ENCODE results near the gene FRAS1. TPM values are rescaled to one million over a fixed set of nuclear protein-coding genes. Genes with fewer than 3 reads are reported as not detected.

The FRAS1 gene
- total RNA-seq, 2 donors from 2014 or later: 0.17 TPM; not detected in 1

GRCh38 chr4:78362310-78362709 is 305.2 kb downstream of the FRAS1 start:
- DNase-seq (ENCODE audit: low spot score) (no peak), ATAC-seq (no peak)
- H3K4me3 Mint-ChIP-seq: no peak overlapping the region
- no peaks in the 10 kb centered on the region for H3K9me3 Mint-ChIP-seq
- no peaks in the 10 kb centered on the region for H3K4me1 Mint-ChIP-seq (ENCODE audit: low read depth in 2 of 2)
- peaks cover 14 to 20% of the 10 kb centered on the region in 2 donors for H3K27me3 Mint-ChIP-seq
- H3K27ac Mint-ChIP-seq: no peak overlapping the region
- H3K36me3 Mint-ChIP-seq: no peaks in the 10 kb centered on the region

- H3K9me3 Mint-ChIP-seq: no peaks in the 10 kb centered on the region
- H3K36me3 Mint-ChIP-seq: no peaks in the 10 kb centered on the region
- no peak overlapping the region for H3K4me3 Mint-ChIP-seq
- peaks cover 13 to 19% of the 10 kb centered on the region in 2 donors for H3K27me3 Mint-ChIP-seq
- H3K4me1 Mint-ChIP-seq (ENCODE audit: low read depth in 2 of 2): no peaks in the 10 kb centered on the region
- DNase-seq (ENCODE audit: low spot score) (no peak), ATAC-seq (no peak)
- no peak overlapping the region for H3K27ac Mint-ChIP-seq
Measured at GRCh38 chr4:78363031-78363570, 306.0 kb downstream of the FRAS1 start.

- no peaks in the 10 kb centered on the region for H3K9me3 Mint-ChIP-seq
Measured at GRCh38 chr4:78369679-78370078, 312.6 kb downstream of the FRAS1 start.

GRCh38 chr4:78370631-78371372 is 313.7 kb downstream of the FRAS1 start:
- Mint-ChIP-seq H3K9me3 (no peaks in the 10 kb centered on the region), H3K4me3 (no peak overlapping the region), H3K36me3 (no peaks in the 10 kb centered on the region), H3K27me3 (peaks cover 6 to 13% of the 10 kb centered on the region in 2 donors), H3K4me1 (ENCODE audit: low read depth in 2 of 2) (no peaks in the 10 kb centered on the region), H3K27ac (no peak overlapping the region)
- ATAC-seq (no peak), DNase-seq (ENCODE audit: low spot score) (no peak)

More at GRCh38 chr4:78369679-78370078, 312.6 kb downstream of the FRAS1 start:
- Mint-ChIP-seq H3K4me1 (ENCODE audit: low read depth in 2 of 2) (no peaks in the 10 kb centered on the region), H3K4me3 (no peak overlapping the region), H3K27me3 (peaks cover 6 to 8% of the 10 kb centered on the region in 2 donors), H3K27ac (no peak overlapping the region), H3K36me3 (no peaks in the 10 kb centered on the region)
- no peak for DNase-seq (ENCODE audit: low spot score)
- no peak for ATAC-seq

GRCh38 chr4:78372355-78372988 is 315.3 kb downstream of the FRAS1 start:
- no peaks in the 10 kb centered on the region for H3K4me1 Mint-ChIP-seq (ENCODE audit: low read depth in 2 of 2)
- no peak overlapping the region for H3K27ac Mint-ChIP-seq
- H3K9me3 Mint-ChIP-seq: no peaks in the 10 kb centered on the region
- H3K27me3 Mint-ChIP-seq: peaks cover 6 to 13% of the 10 kb centered on the region in 2 donors
- DNase-seq (ENCODE audit: low spot score) (no peak), ATAC-seq (no peak)
- H3K4me3 Mint-ChIP-seq: no peak overlapping the region
- no peaks in the 10 kb centered on the region for H3K36me3 Mint-ChIP-seq

- no peak for ATAC-seq
- Mint-ChIP-seq H3K27me3 (peaks cover 0 to 5% of the 10 kb centered on the region in 2 donors), H3K4me3 (no peak overlapping the region), H3K36me3 (no peaks in the 10 kb centered on the region), H3K9me3 (no peaks in the 10 kb centered on the region), H3K4me1 (ENCODE audit: low read depth in 2 of 2) (no peaks in the 10 kb centered on the region), H3K27ac (no peak overlapping the region)
- no peak for DNase-seq (ENCODE audit: low spot score)
Measured at GRCh38 chr4:78377555-78377954, 320.4 kb downstream of the FRAS1 start.

- no peak for ATAC-seq
- H3K9me3 Mint-ChIP-seq: no peaks in the 10 kb centered on the region
- no peak overlapping the region for H3K27ac Mint-ChIP-seq
- H3K36me3 Mint-ChIP-seq: no peaks in the 10 kb centered on the region
- no peaks in the 10 kb centered on the region for H3K4me1 Mint-ChIP-seq (ENCODE audit: low read depth in 2 of 2)
- H3K4me3 Mint-ChIP-seq: no peak overlapping the region
- peaks cover 0 to 5% of the 10 kb centered on the region in 2 donors for H3K27me3 Mint-ChIP-seq
- no peak for DNase-seq (ENCODE audit: low spot score)
Measured at GRCh38 chr4:78379040-78379439, 321.9 kb downstream of the FRAS1 start.

- H3K4me3 Mint-ChIP-seq: no peak overlapping the region
- H3K36me3 Mint-ChIP-seq: no peaks in the 10 kb centered on the region
- no peak for DNase-seq (ENCODE audit: low spot score)
- no peak for ATAC-seq
- H3K4me1 Mint-ChIP-seq (ENCODE audit: low read depth in 2 of 2): no peaks in the 10 kb centered on the region
- peaks cover 0 to 5% of the 10 kb centered on the region in 2 donors for H3K27me3 Mint-ChIP-seq
- H3K9me3 Mint-ChIP-seq: no peaks in the 10 kb centered on the region
- no peak overlapping the region for H3K27ac Mint-ChIP-seq
Measured at GRCh38 chr4:78379991-78380729, 323.0 kb downstream of the FRAS1 start.

- H3K27me3 Mint-ChIP-seq: no peaks in the 10 kb centered on the region
- no peak overlapping the region for H3K27ac Mint-ChIP-seq
- no peak overlapping the region for H3K4me3 Mint-ChIP-seq
- ATAC-seq (no peak), DNase-seq (ENCODE audit: low spot score) (no peak)
- peaks cover 6% of the 10 kb centered on the region for H3K9me3 Mint-ChIP-seq
- no peaks in the 10 kb centered on the region for H3K36me3 Mint-ChIP-seq
- H3K4me1 Mint-ChIP-seq (ENCODE audit: low read depth in 2 of 2): peaks cover 0 to 6% of the 10 kb centered on the region in 2 donors
Measured at GRCh38 chr4:78386679-78387078, 329.6 kb downstream of the FRAS1 start.

- no peak for ATAC-seq
- Mint-ChIP-seq H3K4me3 (no peak overlapping the region), H3K27ac (no peak overlapping the region), H3K9me3 (peaks cover 7% of the 10 kb centered on the region), H3K27me3 (peaks cover 7 to 27% of the 10 kb centered on the region in 2 donors), H3K36me3 (peaks cover 12% of the 10 kb centered on the region), H3K4me1 (ENCODE audit: low read depth in 2 of 2) (no peaks in the 10 kb centered on the region)
- no peak for DNase-seq (ENCODE audit: low spot score)
Measured at GRCh38 chr4:78395642-78396041, 338.5 kb downstream of the FRAS1 start.

GRCh38 chr4:78396613-78397291 is 339.6 kb downstream of the FRAS1 start:
- Mint-ChIP-seq H3K27ac (no peak overlapping the region), H3K4me1 (ENCODE audit: low read depth in 2 of 2) (no peaks in the 10 kb centered on the region), H3K4me3 (no peak overlapping the region), H3K36me3 (peaks cover 12% of the 10 kb centered on the region), H3K27me3 (peaks cover 7 to 27% of the 10 kb centered on the region in 2 donors), H3K9me3 (peaks cover 7% of the 10 kb centered on the region)
- no peak for DNase-seq (ENCODE audit: low spot score)
- no peak for ATAC-seq

- Mint-ChIP-seq H3K4me1 (ENCODE audit: low read depth in 2 of 2) (no peaks in the 10 kb centered on the region), H3K9me3 (peaks cover 7% of the 10 kb centered on the region), H3K27ac (no peak overlapping the region), H3K27me3 (peaks cover 7 to 27% of the 10 kb centered on the region in 2 donors), H3K36me3 (peaks cover 12% of the 10 kb centered on the region), H3K4me3 (no peak overlapping the region)
- ATAC-seq (no peak), DNase-seq (ENCODE audit: low spot score) (no peak)
Measured at GRCh38 chr4:78397292-78397630, 340.1 kb downstream of the FRAS1 start.

GRCh38 chr4:78409612-78410202 is 352.6 kb downstream of the FRAS1 start:
- Mint-ChIP-seq H3K27ac (no peak overlapping the region), H3K36me3 (no peaks in the 10 kb centered on the region), H3K4me3 (no peak overlapping the region), H3K27me3 (peaks cover 6 to 7% of the 10 kb centered on the region in 2 donors), H3K9me3 (no peaks in the 10 kb centered on the region), H3K4me1 (ENCODE audit: low read depth in 2 of 2) (no peaks in the 10 kb centered on the region)
- no peak for DNase-seq (ENCODE audit: low spot score)
- no peak for ATAC-seq
